ENCODE data around the gene CDY2A.
"Not testable (repeated sequence)": the region's sequence is repeated elsewhere in the genome, so short reads cannot be mapped to it uniquely, and the experiment has no call there.

The CDY2A gene

GRCh38 chrY:18025487-18025886 lies at the start of gene CDY2A:
Gene CDY2A (plus strand): TSS chrY:18025787. CDS start chrY:18026115, 328 bp downstream.
- H3K4me1 ChIP-seq (ENCODE audit: insufficient read depth, low read length); H3K4me3 ChIP-seq (ENCODE audit: low read length); H3K27ac ChIP-seq (ENCODE audit: low read length); H3K9ac ChIP-seq (ENCODE audit: low read depth, low read length); H3K36me3 ChIP-seq (ENCODE audit: insufficient read depth, low read depth, low read length); H3K9me3 ChIP-seq (ENCODE audit: insufficient read depth, low read depth, low read length); H3K27me3 ChIP-seq (ENCODE audit: insufficient read depth, low read length): not testable (repeated sequence)

- H3K4me3 ChIP-seq (ENCODE audit: low read length); H3K27me3 ChIP-seq (ENCODE audit: insufficient read depth, low read length); H3K36me3 ChIP-seq (ENCODE audit: insufficient read depth, low read depth, low read length); H3K27ac ChIP-seq (ENCODE audit: low read length); H3K9me3 ChIP-seq (ENCODE audit: insufficient read depth, low read depth, low read length); H3K9ac ChIP-seq (ENCODE audit: low read depth, low read length); H3K4me1 ChIP-seq (ENCODE audit: insufficient read depth, low read length): not testable (repeated sequence)
Observed at GRCh38 chrY:17997586-17997985, 28.0 kb upstream of the CDY2A start.

- H3K4me3 ChIP-seq (ENCODE audit: low read length); H3K9me3 ChIP-seq (ENCODE audit: insufficient read depth, low read depth, low read length); H3K4me1 ChIP-seq (ENCODE audit: insufficient read depth, low read length); H3K36me3 ChIP-seq (ENCODE audit: insufficient read depth, low read depth, low read length); H3K9ac ChIP-seq (ENCODE audit: low read depth, low read length); H3K27me3 ChIP-seq (ENCODE audit: insufficient read depth, low read length); H3K27ac ChIP-seq (ENCODE audit: low read length): not testable (repeated sequence)
Observed at GRCh38 chrY:17998266-17998665, 27.3 kb upstream of the CDY2A start.

GRCh38 chrY:18023897-18024296 lies 1.7 kb upstream of the CDY2A start:
- not testable (repeated sequence) for H3K9ac ChIP-seq (ENCODE audit: low read depth, low read length); H3K9me3 ChIP-seq (ENCODE audit: insufficient read depth, low read depth, low read length); H3K4me1 ChIP-seq (ENCODE audit: insufficient read depth, low read length); H3K27ac ChIP-seq (ENCODE audit: low read length); H3K4me3 ChIP-seq (ENCODE audit: low read length); H3K36me3 ChIP-seq (ENCODE audit: insufficient read depth, low read depth, low read length); H3K27me3 ChIP-seq (ENCODE audit: insufficient read depth, low read length)

- H3K36me3 ChIP-seq (ENCODE audit: insufficient read depth, low read depth, low read length); H3K27ac ChIP-seq (ENCODE audit: low read length): not testable (repeated sequence)
Observed at GRCh38 chrY:18028845-18029244, 3.3 kb downstream of the CDY2A start.

GRCh38 chrY:18030178-18030577 lies 4.6 kb downstream of the CDY2A start:
- not testable (repeated sequence) for H3K9me3 ChIP-seq (ENCODE audit: insufficient read depth, low read depth, low read length)

More at GRCh38 chrY:18028845-18029244, 3.3 kb downstream of the CDY2A start:
- not testable (repeated sequence) for H3K9me3 ChIP-seq (ENCODE audit: insufficient read depth, low read depth, low read length); H3K4me1 ChIP-seq (ENCODE audit: insufficient read depth, low read length); H3K4me3 ChIP-seq (ENCODE audit: low read length); H3K27me3 ChIP-seq (ENCODE audit: insufficient read depth, low read length); H3K9ac ChIP-seq (ENCODE audit: low read depth, low read length)

GRCh38 chrY:18034100-18034814 lies 8.7 kb downstream of the CDY2A start:
- H3K4me1 ChIP-seq (ENCODE audit: insufficient read depth, low read length); H3K27ac ChIP-seq (ENCODE audit: low read length); H3K9me3 ChIP-seq (ENCODE audit: insufficient read depth, low read depth, low read length); H3K9ac ChIP-seq (ENCODE audit: low read depth, low read length); H3K27me3 ChIP-seq (ENCODE audit: insufficient read depth, low read length); H3K36me3 ChIP-seq (ENCODE audit: insufficient read depth, low read depth, low read length); H3K4me3 ChIP-seq (ENCODE audit: low read length): not testable (repeated sequence)

More at GRCh38 chrY:18030178-18030577, 4.6 kb downstream of the CDY2A start:
- H3K9ac ChIP-seq (ENCODE audit: low read depth, low read length); H3K27me3 ChIP-seq (ENCODE audit: insufficient read depth, low read length); H3K36me3 ChIP-seq (ENCODE audit: insufficient read depth, low read depth, low read length); H3K27ac ChIP-seq (ENCODE audit: low read length); H3K4me3 ChIP-seq (ENCODE audit: low read length); H3K4me1 ChIP-seq (ENCODE audit: insufficient read depth, low read length): not testable (repeated sequence)

- H3K36me3 ChIP-seq (ENCODE audit: insufficient read depth, low read depth, low read length); H3K9ac ChIP-seq (ENCODE audit: low read depth, low read length); H3K9me3 ChIP-seq (ENCODE audit: insufficient read depth, low read depth, low read length): not testable (repeated sequence)
Observed at GRCh38 chrY:18034864-18035263, 9.3 kb downstream of the CDY2A start.

GRCh38 chrY:18044990-18045389 lies 19.4 kb downstream of the CDY2A start:
- H3K4me3 ChIP-seq (ENCODE audit: low read length); H3K9me3 ChIP-seq (ENCODE audit: insufficient read depth, low read depth, low read length); H3K27ac ChIP-seq (ENCODE audit: low read length); H3K27me3 ChIP-seq (ENCODE audit: insufficient read depth, low read length); H3K4me1 ChIP-seq (ENCODE audit: insufficient read depth, low read length); H3K9ac ChIP-seq (ENCODE audit: low read depth, low read length); H3K36me3 ChIP-seq (ENCODE audit: insufficient read depth, low read depth, low read length): not testable (repeated sequence)

More at GRCh38 chrY:18034864-18035263, 9.3 kb downstream of the CDY2A start:
- not testable (repeated sequence) for H3K4me1 ChIP-seq (ENCODE audit: insufficient read depth, low read length); H3K4me3 ChIP-seq (ENCODE audit: low read length); H3K27ac ChIP-seq (ENCODE audit: low read length); H3K27me3 ChIP-seq (ENCODE audit: insufficient read depth, low read length)

- H3K27ac ChIP-seq (ENCODE audit: low read length); H3K27me3 ChIP-seq (ENCODE audit: insufficient read depth, low read length); H3K9me3 ChIP-seq (ENCODE audit: insufficient read depth, low read depth, low read length); H3K4me1 ChIP-seq (ENCODE audit: insufficient read depth, low read length); H3K9ac ChIP-seq (ENCODE audit: low read depth, low read length); H3K4me3 ChIP-seq (ENCODE audit: low read length); H3K36me3 ChIP-seq (ENCODE audit: insufficient read depth, low read depth, low read length): not testable (repeated sequence)
Observed at GRCh38 chrY:18048149-18049040, 22.8 kb downstream of the CDY2A start.

- H3K27ac ChIP-seq (ENCODE audit: low read length); H3K27me3 ChIP-seq (ENCODE audit: insufficient read depth, low read length); H3K9me3 ChIP-seq (ENCODE audit: insufficient read depth, low read depth, low read length); H3K9ac ChIP-seq (ENCODE audit: low read depth, low read length); H3K36me3 ChIP-seq (ENCODE audit: insufficient read depth, low read depth, low read length); H3K4me1 ChIP-seq (ENCODE audit: insufficient read depth, low read length); H3K4me3 ChIP-seq (ENCODE audit: low read length): not testable (repeated sequence)
Observed at GRCh38 chrY:18049061-18049460, 23.5 kb downstream of the CDY2A start.

- H3K9me3 ChIP-seq (ENCODE audit: insufficient read depth, low read depth, low read length); H3K4me3 ChIP-seq (ENCODE audit: low read length); H3K9ac ChIP-seq (ENCODE audit: low read depth, low read length); H3K36me3 ChIP-seq (ENCODE audit: insufficient read depth, low read depth, low read length); H3K4me1 ChIP-seq (ENCODE audit: insufficient read depth, low read length); H3K27me3 ChIP-seq (ENCODE audit: insufficient read depth, low read length); H3K27ac ChIP-seq (ENCODE audit: low read length): not testable (repeated sequence)
Observed at GRCh38 chrY:18056473-18056872, 30.9 kb downstream of the CDY2A start.

Data from iPS-20b (cell line).